ENCODE measurements around the gene SULT6B1. TPM values are rescaled to one million over a fixed set of nuclear protein-coding genes. Genes with fewer than 3 reads are reported as not detected.

SULT6B1 gene
- total and polyA plus RNA-seq, 2 donors (not counting 1 experiment from before 2014, with no cell fraction given): not detected

- H3K4me1 ChIP-seq (ENCODE audit: control insufficient read depth in 2 of 2, insufficient read depth in 2 of 2, low read length in 2 of 2): peaks cover 7 to 14% of the 10 kb centered on the region in 2 donors
- no peaks in the 10 kb centered on the region for H3K27me3 ChIP-seq (replicated peaks in 1 of 4; ENCODE audit: control extremely low read depth in 1 of 4, control insufficient read depth in 3 of 4, insufficient read depth in 4 of 4, low read length in 3 of 4)
- Mint-ChIP-seq H3K4me3 (no peak overlapping the region), H3K9me3 (ENCODE audit: insufficient read depth) (no peaks in the 10 kb centered on the region), H3K27me3 (no peaks in the 10 kb centered on the region), H3K4me1 (peaks cover 12% of the 10 kb centered on the region), H3K27ac (no peak overlapping the region)
- ChIA-PET CTCF (interaction anchor here (0.7 kb wide), 1 partner anchor 1724 kb away, joined by 3 read pairs; no protein-coding TSS in a partner anchor), POLR2A (interaction anchor here (0.7 kb wide), 1 partner anchor 59 kb away, joined by 5 read pairs; no protein-coding TSS in a partner anchor)
- H2AFZ ChIP-seq (ENCODE audit: insufficient read depth, low read depth, low read length, poor library complexity, severe bottlenecking): no peak overlapping the region
- no peaks in the 10 kb centered on the region for H3K36me3 ChIP-seq (replicated peaks in 1 of 2; ENCODE audit: control extremely low read depth in 1 of 2, control insufficient read depth in 1 of 2, extremely low read depth in 1 of 2, insufficient read depth in 2 of 2, low read length in 1 of 2)
- no peak for DNase-seq
- peaks cover 10% of the 10 kb centered on the region for H3K79me2 ChIP-seq (ENCODE audit: control insufficient read depth, insufficient read depth, low read length)
- TF ChIP-seq EZH2 (IDR thresholded peaks at IDR 0.05; ENCODE audit: borderline replicate concordance, insufficient read depth, low read depth, low read length, poor library complexity, severe bottlenecking) (no peak), CTCF (IDR thresholded peaks at IDR 0.05) (no peak)
- H3K4me3 ChIP-seq (ENCODE audit: control extremely low read depth in 1 of 5, extremely low read depth in 1 of 5, insufficient read depth in 1 of 5, low read depth in 2 of 5, low read length in 4 of 5): no peak overlapping the region
- no CpG with 5 or more reads among the region's 1 CpG for WGBS (ENCODE audit: insufficient coverage)
- H4K20me1 ChIP-seq (ENCODE audit: control insufficient read depth, insufficient read depth, low read length, poor library complexity, severe bottlenecking): no peaks in the 10 kb centered on the region
- ATAC-seq (ENCODE audit: low read depth): no peak
- H3K4me2 ChIP-seq (replicated peaks; ENCODE audit: low read depth, low read length, poor library complexity, severe bottlenecking): no peak overlapping the region
- H3K9ac ChIP-seq (ENCODE audit: low read length): no peak overlapping the region
- no peak overlapping the region for H3K27ac ChIP-seq (ENCODE audit: low read length in 2 of 2)
- intact Hi-C loops (cut with micrococcal nuclease): no loop called here
- H3K9me3 ChIP-seq (ENCODE audit: control extremely low read depth in 1 of 3, control insufficient read depth in 2 of 3, insufficient read depth in 1 of 3, low read length in 2 of 3): peaks cover 0 to 5% (median 0%) of the 10 kb centered on the region in 3 donors
These were observed 4.1 kb upstream of the SULT6B1 start for GRCh38 chr2:37192551-37192950.

GRCh38 chr2:37191747-37192146 lies 3.3 kb upstream of the SULT6B1 start:
- no peak overlapping the region for H3K9ac ChIP-seq (ENCODE audit: low read length)
- Mint-ChIP-seq H3K27me3 (peaks cover 3% of the 10 kb centered on the region), H3K4me3 (no peak overlapping the region), H3K27ac (no peak overlapping the region), H3K4me1 (peaks cover 6% of the 10 kb centered on the region), H3K9me3 (ENCODE audit: insufficient read depth) (no peaks in the 10 kb centered on the region)
- ATAC-seq (ENCODE audit: low read depth) (no peak), DNase-seq (no peak)
- no peaks in the 10 kb centered on the region for H4K20me1 ChIP-seq (ENCODE audit: control insufficient read depth, insufficient read depth, low read length, poor library complexity, severe bottlenecking)
- TF ChIP-seq EZH2 (IDR thresholded peaks at IDR 0.05; ENCODE audit: borderline replicate concordance, insufficient read depth, low read depth, low read length, poor library complexity, severe bottlenecking) (no peak), CTCF (IDR thresholded peaks at IDR 0.05) (no peak)
- H3K4me2 ChIP-seq (replicated peaks; ENCODE audit: low read depth, low read length, poor library complexity, severe bottlenecking): no peak overlapping the region
- no peaks in the 10 kb centered on the region for H3K27me3 ChIP-seq (replicated peaks in 1 of 4; ENCODE audit: control extremely low read depth in 1 of 4, control insufficient read depth in 3 of 4, insufficient read depth in 4 of 4, low read length in 3 of 4)
- H3K4me1 ChIP-seq (ENCODE audit: control insufficient read depth in 2 of 2, insufficient read depth in 2 of 2, low read length in 2 of 2): peaks cover 0 to 7% of the 10 kb centered on the region in 2 donors
- POLR2A ChIA-PET: interaction anchor here (0.7 kb wide), 1 partner anchor 27 kb away, joined by 9 read pairs; no protein-coding TSS in a partner anchor
- intact Hi-C loops (cut with micrococcal nuclease): no loop called here
- H2AFZ ChIP-seq (ENCODE audit: insufficient read depth, low read depth, low read length, poor library complexity, severe bottlenecking): no peak overlapping the region
- no peaks in the 10 kb centered on the region for H3K36me3 ChIP-seq (replicated peaks in 1 of 2; ENCODE audit: control extremely low read depth in 1 of 2, control insufficient read depth in 1 of 2, extremely low read depth in 1 of 2, insufficient read depth in 2 of 2, low read length in 1 of 2)
- no peak overlapping the region for H3K4me3 ChIP-seq (ENCODE audit: control extremely low read depth in 1 of 5, extremely low read depth in 1 of 5, insufficient read depth in 1 of 5, low read depth in 2 of 5, low read length in 4 of 5)
- peaks cover 0 to 5% (median 0%) of the 10 kb centered on the region in 3 donors for H3K9me3 ChIP-seq (ENCODE audit: control extremely low read depth in 1 of 3, control insufficient read depth in 2 of 3, insufficient read depth in 1 of 3, low read length in 2 of 3)
- 90% methylated on average over 6 of the region's 6 CpGs for WGBS (ENCODE audit: insufficient coverage)
- H3K79me2 ChIP-seq (ENCODE audit: control insufficient read depth, insufficient read depth, low read length): peaks cover 2% of the 10 kb centered on the region
- CTCF ChIA-PET: no interaction called here
- H3K27ac ChIP-seq (ENCODE audit: low read length in 2 of 2): no peak overlapping the region

Data from B cell (primary cell).